Sigmoid colon (tissue), 4 donors: ENCODE results near the gene PLEKHA7.
"Not testable (repeated sequence)": the region's sequence is repeated elsewhere in the genome, so short reads cannot be mapped to it uniquely, and the experiment has no call there.

ENCODE experiments used
- EP300 ChIP-seq, 4 donors: sonication (generic); formaldehyde crosslinking; IDR thresholded peaks; one replicate each; pipeline ENCODE4 v1.6.1; 2017; ENCODE audit warnings: antibody characterized with exemption in 4 of 4
- POLR2A ChIP-seq, 2 donors: fragments of 450-650 bp; IDR thresholded peaks; one replicate each; pipeline ENCODE4 v1.6.1; 2016; ENCODE audit warnings: antibody characterized with exemption in 2 of 2, mild to moderate bottlenecking in 2 of 2, moderate library complexity in 2 of 2

DNA sequence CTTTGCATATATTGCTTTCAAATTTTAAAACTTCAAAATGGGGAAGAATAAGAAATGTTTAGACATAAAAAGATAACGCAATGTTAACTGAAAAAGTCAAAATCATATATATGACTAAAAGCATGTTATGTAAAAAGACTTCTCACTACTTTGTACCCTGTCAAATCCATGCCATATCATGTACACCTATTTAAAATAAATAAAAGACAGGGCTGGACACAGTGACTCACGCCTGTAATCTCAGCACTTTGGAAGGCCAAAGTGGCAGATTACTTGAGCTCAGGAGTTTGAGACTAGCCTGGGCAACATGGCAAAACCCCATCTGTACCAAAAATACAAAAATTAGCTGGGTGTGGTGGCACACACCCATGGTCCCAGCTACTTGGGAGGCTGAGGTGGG, 109.5 kb downstream of the PLEKHA7 start:
- not testable (repeated sequence) for TF ChIP-seq POLR2A, EP300 (IDR thresholded peaks at IDR 0.05)
